ENCODE data around the gene PHACTR4. TPM values are rescaled to one million over a fixed set of nuclear protein-coding genes. Genes with fewer than 3 reads are reported as not detected.
A peak's percentile ranks its signal among the peaks of the same experiment; 100 is the strongest.

Gene PHACTR4
- total RNA-seq, 1 experiment from 2014 or later, result 9.1 TPM

GRCh38 chr1:28507247-28507645 lies 137.7 kb downstream of the PHACTR4 start:
- intact Hi-C loops (cut with micrococcal nuclease), result loop anchor here (5.0 kb wide), 2 partner anchors 50 to 90 kb away; no protein-coding TSS in a partner anchor
- POLR2A ChIA-PET (ENCODE audit: unreplicated experiment), result no interaction called here
- Histone ChIP-seq H3K36me3 (ENCODE audit: low read depth, low read length) (peaks cover 42% of the 10 kb centered on the region), H3K4me1 (ENCODE audit: insufficient read depth, low read length) (peaks cover 26% of the 10 kb centered on the region), H4K20me1 (ENCODE audit: low read length) (peaks cover 40% of the 10 kb centered on the region), H2AFZ (ENCODE audit: low read length) (no peak overlapping the region), H3K9me3 (ENCODE audit: low read length) (no peaks in the 10 kb centered on the region), H3F3A (ENCODE audit: low read length, unreplicated experiment) (peaks cover 52% of the 10 kb centered on the region), H3K9me2 (replicated peaks; ENCODE audit: low read length) (no peaks in the 10 kb centered on the region), H3K79me2 (ENCODE audit: low read length) (peaks cover 54% of the 10 kb centered on the region), H3K27ac (ENCODE audit: low read length) (peak overlapping the region; percentile 75), H3K4me2 (ENCODE audit: low read length) (peak overlapping the region; percentile 92), H3K4me3 (ENCODE audit: low read length) (peak overlapping the region; percentile 92), H3K9ac (ENCODE audit: low read length) (peak overlapping the region; percentile 99), H3K27me3 (ENCODE audit: low read length) (no peaks in the 10 kb centered on the region)
- TF ChIP-seq CTCF (conservative IDR thresholded peaks at IDR 0.05; ENCODE audit: low read depth, low read length) (no peak), EZH2 (IDR thresholded peaks at IDR 0.05; ENCODE audit: low read length, unreplicated experiment) (no peak), EZH2phosphoT487 (IDR thresholded peaks at IDR 0.05; ENCODE audit: borderline replicate concordance, low read length) (no peak)
- no peak for ATAC-seq
- no TSS peak for BruUV-seq (replicated peaks)
- DNase-seq, result no peak
- CTCF ChIA-PET, result no interaction called here

GRCh38 chr1:28507646-28508434 lies 138.3 kb downstream of the PHACTR4 start:
- no peak overlapping the region for H2AFZ ChIP-seq (ENCODE audit: low read length)
- ATAC-seq (no peak), DNase-seq (no peak)
- peaks cover 54% of the 10 kb centered on the region for H3K79me2 ChIP-seq (ENCODE audit: low read length)
- TF ChIP-seq CTCF (conservative IDR thresholded peaks at IDR 0.05; ENCODE audit: low read depth, low read length) (no peak), EZH2phosphoT487 (IDR thresholded peaks at IDR 0.05; ENCODE audit: borderline replicate concordance, low read length) (no peak), EZH2 (IDR thresholded peaks at IDR 0.05; ENCODE audit: low read length, unreplicated experiment) (no peak)
- H3K36me3 ChIP-seq (ENCODE audit: low read depth, low read length), result peaks cover 46% of the 10 kb centered on the region
- H3F3A ChIP-seq (ENCODE audit: low read length, unreplicated experiment), result peaks cover 56% of the 10 kb centered on the region
- POLR2A ChIA-PET (ENCODE audit: unreplicated experiment), result no interaction called here
- no peaks in the 10 kb centered on the region for H3K9me2 ChIP-seq (replicated peaks; ENCODE audit: low read length)
- H4K20me1 ChIP-seq (ENCODE audit: low read length), result peaks cover 40% of the 10 kb centered on the region
- peak overlapping the region; percentile 92 for H3K4me3 ChIP-seq (ENCODE audit: low read length)
- H3K9me3 ChIP-seq (ENCODE audit: low read length), result no peaks in the 10 kb centered on the region
- intact Hi-C loops (cut with micrococcal nuclease), result loop anchor here (5.0 kb wide), 2 partner anchors 51 to 91 kb away; no protein-coding TSS in a partner anchor
- H3K4me1 ChIP-seq (ENCODE audit: insufficient read depth, low read length), result peaks cover 26% of the 10 kb centered on the region
- CTCF ChIA-PET, result no interaction called here
- H3K27me3 ChIP-seq (ENCODE audit: low read length), result no peaks in the 10 kb centered on the region
- H3K27ac ChIP-seq (ENCODE audit: low read length), result peak overlapping the region; percentile 75
- peak overlapping the region; percentile 99 for H3K9ac ChIP-seq (ENCODE audit: low read length)
- H3K4me2 ChIP-seq (ENCODE audit: low read length), result peak overlapping the region; percentile 92
- no TSS peak for BruUV-seq (replicated peaks)

GRCh38 chr1:28508435-28508754 lies 138.9 kb downstream of the PHACTR4 start:
- H3K4me2 ChIP-seq (ENCODE audit: low read length), result peak overlapping the region; percentile 92
- H3K9ac ChIP-seq (ENCODE audit: low read length), result peak overlapping the region; percentile 99
- no peaks in the 10 kb centered on the region for H3K9me3 ChIP-seq (ENCODE audit: low read length)
- peaks cover 40% of the 10 kb centered on the region for H4K20me1 ChIP-seq (ENCODE audit: low read length)
- H3K9me2 ChIP-seq (replicated peaks; ENCODE audit: low read length), result no peaks in the 10 kb centered on the region
- H3K4me1 ChIP-seq (ENCODE audit: insufficient read depth, low read length), result peaks cover 26% of the 10 kb centered on the region
- no TSS peak for BruUV-seq (replicated peaks)
- H3K27me3 ChIP-seq (ENCODE audit: low read length), result no peaks in the 10 kb centered on the region
- H2AFZ ChIP-seq (ENCODE audit: low read length), result no peak overlapping the region
- ATAC-seq (no peak), DNase-seq (no peak)
- POLR2A ChIA-PET (ENCODE audit: unreplicated experiment), result interaction anchor here (0.7 kb wide), 1 partner anchor 26 kb away, joined by 3 read pairs; no protein-coding TSS in a partner anchor
- TF ChIP-seq EZH2phosphoT487 (IDR thresholded peaks at IDR 0.05; ENCODE audit: borderline replicate concordance, low read length) (no peak), CTCF (conservative IDR thresholded peaks at IDR 0.05; ENCODE audit: low read depth, low read length) (no peak), EZH2 (IDR thresholded peaks at IDR 0.05; ENCODE audit: low read length, unreplicated experiment) (no peak)
- H3K27ac ChIP-seq (ENCODE audit: low read length), result peak overlapping the region; percentile 75
- peaks cover 56% of the 10 kb centered on the region for H3F3A ChIP-seq (ENCODE audit: low read length, unreplicated experiment)
- intact Hi-C loops (cut with micrococcal nuclease), result loop anchor here (5.0 kb wide), 2 partner anchors 51 to 91 kb away; no protein-coding TSS in a partner anchor
- H3K79me2 ChIP-seq (ENCODE audit: low read length), result peaks cover 54% of the 10 kb centered on the region
- H3K36me3 ChIP-seq (ENCODE audit: low read depth, low read length), result peaks cover 46% of the 10 kb centered on the region
- peak overlapping the region; percentile 92 for H3K4me3 ChIP-seq (ENCODE audit: low read length)
- CTCF ChIA-PET, result no interaction called here
